ENCODE data around the gene BTNL3. TPM values are rescaled to one million over a fixed set of nuclear protein-coding genes. Genes with fewer than 3 reads are reported as not detected.

The BTNL3 gene
- total and polyA plus RNA-seq, 10 of the 15 experiments (the other 5 are each of a cell fraction or from before 2014, with no cell fraction given) = 0.39 TPM; not detected in 9

- no peak for FAIRE-seq
- Histone ChIP-seq H4K20me1 (ENCODE audit: control insufficient read depth, insufficient read depth) (no peaks in the 10 kb centered on the region), H3K9me3 (replicated peaks; ENCODE audit: control insufficient read depth, insufficient read depth, low read length) (no peaks in the 10 kb centered on the region), H3K4me2 (ENCODE audit: control insufficient read depth, insufficient read depth) (no peak within 1 kb of the TSS), H3K27me3 (replicated peaks in 1 of 2; ENCODE audit: control insufficient read depth in 2 of 2, insufficient read depth in 2 of 2, low read length in 1 of 2) (no peaks in the 10 kb centered on the region; a peak in 1 of 4 replicates), H2AFZ (ENCODE audit: control insufficient read depth, low read depth, low read length) (no peak within 1 kb of the TSS), H3K4me1 (ENCODE audit: control insufficient read depth, insufficient read depth, low read length) (no peaks in the 10 kb centered on the region), H3K9ac (ENCODE audit: control insufficient read depth, insufficient read depth, low read length) (no peak within 1 kb of the TSS), H3K4me3 (no peak within 1 kb of the TSS), H3K27ac (ENCODE audit: control insufficient read depth, insufficient read depth) (no peak within 1 kb of the TSS), H3K79me2 (ENCODE audit: control insufficient read depth, insufficient read depth, low read length) (no peaks in the 10 kb centered on the region), H3K36me3 (ENCODE audit: control insufficient read depth in 2 of 2, insufficient read depth in 2 of 2, low read length in 1 of 2) (no peaks in the 10 kb centered on the region)
- intact Hi-C loops (cut with micrococcal nuclease; ENCODE audit: unreplicated experiment) (no loop called here), in situ Hi-C loops (cut with MboI) (no loop called here)
- RAD21 ChIA-PET (ENCODE audit: unreplicated experiment) = no interaction called here
- no TSS peak for BruUV-seq (replicated peaks)
- SMC1A ChIA-PET (ENCODE audit: uncharacterized antibody, unreplicated experiment) = interaction anchor here (1.0 to 1.6 kb wide), 3 partner anchors 64 to 177 kb away, joined by 3 to 4 read pairs (median 3); no protein-coding TSS in a partner anchor
- POLR2A ChIA-PET = no interaction called here
- no peak for DNase-seq (ENCODE audit: low read depth, low spot score)
- 37% methylated on average over 17 of the region's 17 CpGs for WGBS (ENCODE audit: insufficient coverage, insufficient replicate concordance, low lambda C conversion rate, missing lambda C conversion rate)
- no peak for ATAC-seq
- CTCF ChIA-PET = interaction anchor here (1.1 kb wide), 1 partner anchor 128 kb away, joined by 3 read pairs; no protein-coding TSS in a partner anchor
- no peak for TF ChIP-seq CEBPB (IDR thresholded peaks at IDR 0.05; ENCODE audit: borderline replicate concordance in 1 of 2, low read depth in 2 of 2, low read length in 2 of 2)
- TF ChIP-seq PAX8 (IDR thresholded peaks at IDR 0.05) = no peak
- no peak for TF ChIP-seq EP300 (IDR thresholded peaks at IDR 0.05; ENCODE audit: borderline replicate concordance in 1 of 2, control insufficient read depth in 1 of 2, low read depth in 2 of 2, low read length in 2 of 2)
- TF ChIP-seq, protein P1, sequence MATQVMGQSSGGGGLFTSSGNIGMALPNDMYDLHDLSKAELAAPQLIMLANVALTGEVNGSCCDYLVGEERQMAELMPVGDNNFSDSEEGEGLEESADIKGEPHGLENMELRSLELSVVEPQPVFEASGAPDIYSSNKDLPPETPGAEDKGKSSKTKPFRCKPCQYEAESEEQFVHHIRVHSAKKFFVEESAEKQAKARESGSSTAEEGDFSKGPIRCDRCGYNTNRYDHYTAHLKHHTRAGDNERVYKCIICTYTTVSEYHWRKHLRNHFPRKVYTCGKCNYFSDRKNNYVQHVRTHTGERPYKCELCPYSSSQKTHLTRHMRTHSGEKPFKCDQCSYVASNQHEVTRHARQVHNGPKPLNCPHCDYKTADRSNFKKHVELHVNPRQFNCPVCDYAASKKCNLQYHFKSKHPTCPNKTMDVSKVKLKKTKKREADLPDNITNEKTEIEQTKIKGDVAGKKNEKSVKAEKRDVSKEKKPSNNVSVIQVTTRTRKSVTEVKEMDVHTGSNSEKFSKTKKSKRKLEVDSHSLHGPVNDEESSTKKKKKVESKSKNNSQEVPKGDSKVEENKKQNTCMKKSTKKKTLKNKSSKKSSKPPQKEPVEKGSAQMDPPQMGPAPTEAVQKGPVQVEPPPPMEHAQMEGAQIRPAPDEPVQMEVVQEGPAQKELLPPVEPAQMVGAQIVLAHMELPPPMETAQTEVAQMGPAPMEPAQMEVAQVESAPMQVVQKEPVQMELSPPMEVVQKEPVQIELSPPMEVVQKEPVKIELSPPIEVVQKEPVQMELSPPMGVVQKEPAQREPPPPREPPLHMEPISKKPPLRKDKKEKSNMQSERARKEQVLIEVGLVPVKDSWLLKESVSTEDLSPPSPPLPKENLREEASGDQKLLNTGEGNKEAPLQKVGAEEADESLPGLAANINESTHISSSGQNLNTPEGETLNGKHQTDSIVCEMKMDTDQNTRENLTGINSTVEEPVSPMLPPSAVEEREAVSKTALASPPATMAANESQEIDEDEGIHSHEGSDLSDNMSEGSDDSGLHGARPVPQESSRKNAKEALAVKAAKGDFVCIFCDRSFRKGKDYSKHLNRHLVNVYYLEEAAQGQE (IDR thresholded peaks at IDR 0.05; ENCODE audit: low read depth, low read length) = no peak
- TF ChIP-seq SIX5 (IDR thresholded peaks at IDR 0.05; ENCODE audit: low read depth, low read length, severe bottlenecking) = no peak
- no peak for TF ChIP-seq ZBTB40 (IDR thresholded peaks at IDR 0.05; ENCODE audit: borderline replicate concordance)
- TF ChIP-seq HDGF (IDR thresholded peaks at IDR 0.05) = no peak
- TF ChIP-seq TBL1XR1 (IDR thresholded peaks at IDR 0.05; ENCODE audit: low read depth, low read length) = no peak
- TF ChIP-seq, protein P2, sequence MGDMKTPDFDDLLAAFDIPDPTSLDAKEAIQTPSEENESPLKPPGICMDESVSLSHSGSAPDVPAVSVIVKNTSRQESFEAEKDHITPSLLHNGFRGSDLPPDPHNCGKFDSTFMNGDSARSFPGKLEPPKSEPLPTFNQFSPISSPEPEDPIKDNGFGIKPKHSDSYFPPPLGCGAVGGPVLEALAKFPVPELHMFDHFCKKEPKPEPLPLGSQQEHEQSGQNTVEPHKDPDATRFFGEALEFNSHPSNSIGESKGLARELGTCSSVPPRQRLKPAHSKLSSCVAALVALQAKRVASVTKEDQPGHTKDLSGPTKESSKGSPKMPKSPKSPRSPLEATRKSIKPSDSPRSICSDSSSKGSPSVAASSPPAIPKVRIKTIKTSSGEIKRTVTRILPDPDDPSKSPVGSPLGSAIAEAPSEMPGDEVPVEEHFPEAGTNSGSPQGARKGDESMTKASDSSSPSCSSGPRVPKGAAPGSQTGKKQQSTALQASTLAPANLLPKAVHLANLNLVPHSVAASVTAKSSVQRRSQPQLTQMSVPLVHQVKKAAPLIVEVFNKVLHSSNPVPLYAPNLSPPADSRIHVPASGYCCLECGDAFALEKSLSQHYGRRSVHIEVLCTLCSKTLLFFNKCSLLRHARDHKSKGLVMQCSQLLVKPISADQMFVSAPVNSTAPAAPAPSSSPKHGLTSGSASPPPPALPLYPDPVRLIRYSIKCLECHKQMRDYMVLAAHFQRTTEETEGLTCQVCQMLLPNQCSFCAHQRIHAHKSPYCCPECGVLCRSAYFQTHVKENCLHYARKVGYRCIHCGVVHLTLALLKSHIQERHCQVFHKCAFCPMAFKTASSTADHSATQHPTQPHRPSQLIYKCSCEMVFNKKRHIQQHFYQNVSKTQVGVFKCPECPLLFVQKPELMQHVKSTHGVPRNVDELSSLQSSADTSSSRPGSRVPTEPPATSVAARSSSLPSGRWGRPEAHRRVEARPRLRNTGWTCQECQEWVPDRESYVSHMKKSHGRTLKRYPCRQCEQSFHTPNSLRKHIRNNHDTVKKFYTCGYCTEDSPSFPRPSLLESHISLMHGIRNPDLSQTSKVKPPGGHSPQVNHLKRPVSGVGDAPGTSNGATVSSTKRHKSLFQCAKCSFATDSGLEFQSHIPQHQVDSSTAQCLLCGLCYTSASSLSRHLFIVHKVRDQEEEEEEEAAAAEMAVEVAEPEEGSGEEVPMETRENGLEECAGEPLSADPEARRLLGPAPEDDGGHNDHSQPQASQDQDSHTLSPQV (IDR thresholded peaks at IDR 0.05) = no peak
- TF ChIP-seq POLR2A (IDR thresholded peaks at IDR 0.05; ENCODE audit: low read depth, low read length) = no peak
- TF ChIP-seq RUNX3 (IDR thresholded peaks at IDR 0.05; ENCODE audit: low read length) = no peak
These were observed 51.4 kb downstream of the BTNL3 start, which contains the start of gene BTNL9 for GRCh38 chr5:181039931-181040630. Gene BTNL9, plus strand, starts transcription at chr5:181040266. Its CDS starts 5,224 bp downstream, at chr5:181045490.
